Measurements from ENCODE around the gene TGFBR2.

The TGFBR2 gene

DNA sequence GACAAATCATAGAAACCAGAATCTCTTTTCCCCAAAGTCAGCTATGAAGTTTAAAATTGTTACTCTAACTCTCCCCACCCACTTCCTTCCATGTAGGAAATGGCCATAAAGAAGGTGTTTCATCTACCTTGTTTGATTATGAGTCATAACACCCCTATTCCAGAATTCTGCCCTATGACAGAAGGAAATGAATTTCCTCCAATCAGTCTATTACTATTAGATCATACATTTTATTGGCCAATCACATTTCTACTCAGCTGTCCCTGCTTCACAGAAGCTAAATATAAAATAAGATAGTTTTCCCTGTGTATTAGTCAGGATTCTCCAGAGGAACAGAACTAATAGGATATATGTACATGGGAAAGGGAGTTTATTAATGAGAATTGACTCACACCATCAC is 102.1 kb downstream of the TGFBR2 start:
- DNase-seq: no peak

DNA sequence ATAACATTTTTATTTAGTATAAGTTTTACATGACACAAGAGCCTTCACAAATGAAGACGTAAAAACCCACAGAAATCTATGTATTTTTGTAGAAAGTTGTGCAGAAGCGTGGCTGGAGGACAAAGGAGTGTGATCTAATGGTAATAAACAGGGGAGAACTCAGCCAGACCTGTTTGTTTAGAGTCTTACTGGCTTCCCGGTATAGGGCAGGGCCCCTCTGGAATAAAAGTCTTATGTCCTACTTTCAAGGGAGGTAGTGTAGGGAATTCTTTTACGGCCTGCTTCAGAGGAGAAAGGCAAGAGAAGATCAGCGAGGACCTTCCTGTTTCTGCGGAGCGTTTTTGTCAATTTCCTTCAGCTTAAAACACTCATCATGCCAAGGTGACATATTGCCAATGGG is 103.6 kb downstream of the TGFBR2 start:
- no peak for DNase-seq

DNA sequence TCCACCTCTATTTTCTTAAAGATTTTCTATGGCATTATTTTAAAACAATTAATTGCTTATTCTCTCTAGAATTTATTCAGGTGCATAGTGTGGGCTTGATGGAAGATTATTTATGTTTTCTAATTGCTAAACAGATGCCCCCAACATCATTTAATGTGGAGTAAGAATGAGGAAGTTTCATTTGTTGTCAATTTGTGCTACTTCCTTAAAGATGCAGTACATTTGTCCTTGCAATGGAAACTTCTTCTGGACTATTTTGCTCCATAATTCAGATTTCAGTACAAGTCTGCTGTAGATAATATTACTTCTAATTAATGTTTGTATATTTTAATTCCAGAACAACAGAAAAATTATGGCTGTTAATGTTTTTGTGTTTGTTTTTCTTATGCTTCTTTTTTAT is 104.8 kb downstream of the TGFBR2 start:
- no peak for DNase-seq

DNA sequence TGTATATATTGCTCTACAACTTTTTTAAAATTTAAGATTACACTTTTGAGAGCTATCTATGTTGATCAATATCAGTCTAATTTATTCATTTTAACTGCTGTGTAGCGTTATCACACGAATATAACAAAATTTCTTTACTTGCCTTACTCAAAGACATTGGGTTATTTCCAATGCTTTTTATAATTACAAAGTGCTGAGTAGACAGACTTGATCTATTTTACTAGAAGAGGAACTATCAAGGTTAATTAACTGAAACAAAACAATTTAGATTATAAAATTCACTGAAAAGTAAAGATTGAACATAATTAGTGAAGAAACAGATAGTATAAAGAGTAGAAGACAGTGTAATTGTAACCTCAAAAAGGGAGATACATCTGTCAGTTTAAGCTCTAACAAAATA is 105.5 kb downstream of the TGFBR2 start:
- DNase-seq: no peak

DNA sequence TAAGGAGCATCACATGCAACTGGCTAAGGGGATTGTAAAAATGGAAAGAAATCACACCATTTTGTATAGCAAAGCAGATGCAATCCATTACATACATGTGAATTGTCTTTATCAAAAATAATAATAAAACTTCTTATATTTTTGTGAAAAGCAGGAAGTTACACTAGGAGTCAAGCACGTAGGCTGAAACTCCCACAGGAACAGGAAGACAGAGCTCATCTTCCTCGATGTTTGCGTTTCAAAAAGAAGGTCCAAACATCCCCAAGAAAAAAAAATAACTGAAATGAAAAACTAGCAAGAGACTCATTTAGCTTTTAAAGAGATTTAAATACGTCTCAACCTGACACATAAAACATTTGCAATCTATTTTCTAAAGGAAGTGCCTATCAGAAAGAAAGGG is 106.6 kb downstream of the TGFBR2 start:
- DNase-seq: no peak

DNA sequence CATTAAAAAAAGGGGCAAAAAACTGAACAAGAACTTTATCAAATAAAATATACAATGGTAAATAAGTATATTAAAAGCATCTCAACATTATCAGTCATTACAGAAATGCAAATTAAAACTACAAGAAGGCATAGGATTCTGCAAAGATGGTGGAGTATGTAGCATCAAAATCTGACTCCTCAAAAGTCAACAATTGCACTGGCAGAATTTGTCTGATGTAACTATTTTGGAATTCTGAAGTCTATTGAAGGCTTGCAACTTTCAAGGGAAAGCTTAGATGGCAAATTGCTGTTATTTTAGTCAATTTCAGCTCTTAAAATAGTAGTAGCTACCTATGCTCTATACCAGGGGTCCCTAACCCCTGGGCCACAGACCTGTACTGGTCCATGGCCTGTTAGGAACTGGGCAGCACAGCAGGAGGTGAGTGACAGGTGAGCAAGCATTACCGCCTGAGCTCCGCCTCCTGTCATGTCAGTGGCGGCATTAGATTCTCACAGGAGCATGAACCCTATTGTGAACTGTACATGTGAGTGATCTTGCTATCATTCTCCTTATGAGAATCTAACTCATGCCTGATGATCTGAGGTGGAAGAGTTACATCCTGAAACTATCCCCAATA is 107.6 kb downstream of the TGFBR2 start:
- no peak for DNase-seq

DNA sequence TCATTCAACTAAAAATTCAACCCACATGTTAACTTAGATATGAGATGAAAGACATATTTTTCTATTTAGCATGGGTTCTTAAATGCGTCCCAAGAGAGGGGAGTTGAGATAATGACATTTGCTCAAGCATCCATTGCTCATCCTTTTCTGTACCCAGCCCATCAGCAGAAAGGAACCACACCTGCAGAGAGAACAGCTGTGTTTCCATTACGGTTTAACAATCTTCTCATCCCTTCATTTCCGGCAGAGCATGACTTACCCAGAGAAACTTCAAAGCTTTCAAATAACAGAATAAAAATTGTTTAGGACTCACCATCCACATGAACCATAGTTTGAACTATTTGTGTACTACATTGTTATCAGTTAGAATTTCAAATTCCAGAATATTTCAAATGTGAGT is 113.1 kb downstream of the TGFBR2 start:
- no peak for DNase-seq

DNA sequence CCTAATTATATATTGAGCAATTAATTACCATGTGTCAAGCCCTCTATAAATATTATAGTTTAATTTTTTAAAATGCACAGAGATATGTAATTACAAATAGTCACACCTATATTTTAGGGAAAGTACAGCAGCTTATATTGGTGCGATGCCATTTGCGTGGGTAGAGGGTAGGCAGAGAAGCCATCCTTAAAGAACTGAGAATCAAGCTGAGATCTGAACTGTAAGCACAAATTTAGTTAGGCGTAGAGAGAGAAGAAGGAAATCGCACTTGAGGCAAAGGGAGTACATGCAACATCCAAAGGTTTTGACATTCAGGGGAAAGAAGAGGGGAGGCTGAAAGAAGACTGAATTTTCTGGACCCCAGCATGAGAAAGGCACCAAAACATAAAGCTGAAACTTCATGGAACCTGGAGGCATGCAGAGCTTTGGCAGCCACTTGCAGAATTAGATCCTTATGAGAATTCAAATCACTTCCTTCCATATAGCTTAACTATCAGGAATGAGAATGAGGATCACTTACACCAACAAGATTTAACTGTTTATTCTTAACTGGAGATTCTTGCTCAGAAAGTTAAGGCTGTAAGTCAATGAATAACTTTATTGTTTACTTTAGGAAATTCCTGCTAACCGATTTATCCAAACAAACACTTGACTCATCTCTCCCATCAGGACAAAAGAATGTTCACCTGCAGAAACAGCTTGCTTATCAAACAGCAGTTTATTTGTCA is 114.3 kb downstream of the TGFBR2 start:
- no peak for DNase-seq

DNA sequence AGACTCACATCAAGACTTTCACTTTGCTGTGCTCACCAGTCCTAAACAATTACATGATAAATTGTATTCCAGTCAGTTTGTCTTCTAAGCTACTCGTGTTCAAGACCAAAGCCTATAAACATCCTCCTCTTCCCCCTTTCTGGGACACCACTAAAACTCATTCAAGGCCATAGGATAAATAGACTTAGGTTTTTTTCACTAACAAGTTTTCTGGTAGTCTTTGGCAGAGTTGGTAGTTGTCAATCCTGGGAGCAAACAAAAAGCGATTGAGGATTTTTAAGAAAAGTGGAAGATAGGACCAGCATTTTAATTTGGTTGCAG is 114.9 kb downstream of the TGFBR2 start:
- no peak for DNase-seq

DNA sequence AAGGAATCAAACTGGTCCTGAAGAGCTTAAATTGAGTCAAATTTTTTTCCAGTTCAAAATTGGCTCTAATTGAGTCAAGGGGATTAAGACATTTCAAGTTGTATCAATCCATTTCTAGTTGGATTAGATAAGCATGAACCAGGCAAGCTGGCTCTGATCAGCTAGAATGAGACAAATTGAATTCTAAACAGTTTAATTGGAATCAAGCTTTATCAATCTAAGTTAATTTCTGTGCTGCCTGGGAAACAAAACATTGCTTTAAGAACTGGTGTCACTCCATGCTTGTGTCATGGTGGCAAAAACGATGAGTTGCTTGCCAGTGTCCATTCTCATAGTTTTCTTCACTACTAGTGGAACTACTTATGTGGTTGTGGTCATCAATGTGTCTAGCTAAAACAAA is 116.8 kb downstream of the TGFBR2 start:
- no peak for DNase-seq

DNA sequence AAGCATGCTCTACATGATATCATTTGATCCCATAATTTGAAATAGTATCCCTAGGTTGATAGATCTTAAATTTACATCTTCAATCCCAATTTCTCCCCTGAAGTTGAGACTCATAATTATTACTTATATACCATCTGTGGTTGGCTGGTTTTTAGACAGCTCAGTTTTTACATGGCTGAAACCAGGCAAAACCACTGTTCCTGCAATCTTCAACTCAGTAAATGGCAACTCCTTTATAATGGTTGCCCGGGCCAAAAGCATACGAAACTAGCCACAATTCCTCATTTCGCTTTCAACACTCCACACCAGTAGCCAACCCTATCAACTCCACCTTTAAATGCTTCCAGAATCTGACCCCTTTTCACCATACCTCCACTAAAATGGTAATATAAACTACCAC is 118.5 kb downstream of the TGFBR2 start:
- no peak for DNase-seq

DNA sequence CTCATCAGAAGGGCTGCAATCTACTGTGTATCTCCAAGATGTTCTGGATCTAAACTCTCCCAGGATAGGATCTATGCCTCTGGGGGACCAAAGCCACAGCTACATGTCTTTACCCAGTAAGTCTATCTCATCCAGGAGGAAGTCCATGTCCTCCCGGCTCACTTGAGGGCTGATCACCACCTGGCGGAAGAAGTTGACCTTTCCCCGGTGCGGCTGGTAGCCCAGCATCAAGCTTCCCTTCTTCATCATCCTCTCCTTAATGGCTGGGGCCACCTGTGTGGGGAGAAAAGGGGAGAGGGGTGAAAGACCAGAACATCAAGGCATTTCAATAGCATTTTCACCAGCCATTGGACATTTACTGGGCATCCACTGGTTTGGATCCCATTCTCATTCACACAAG is 121.7 kb downstream of the TGFBR2 start:
- no peak for DNase-seq

DNA sequence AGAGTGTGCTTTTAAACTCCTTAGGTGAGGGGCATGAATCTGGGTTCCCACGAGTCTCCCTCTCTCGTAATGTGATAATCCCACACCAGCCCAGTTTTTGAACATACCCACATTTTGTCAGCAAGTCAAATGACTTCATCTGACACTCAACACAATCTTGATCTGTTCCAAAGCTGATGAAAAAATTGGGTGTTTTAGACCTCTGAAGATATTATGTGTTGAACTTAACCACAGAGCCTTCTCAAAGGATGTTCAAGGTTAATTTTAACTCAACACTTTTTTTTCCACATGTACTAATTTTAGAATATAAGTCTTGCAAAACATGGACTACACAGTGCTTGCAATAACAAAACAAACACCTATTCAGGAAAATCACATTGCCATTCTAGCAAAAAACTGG is 123.1 kb downstream of the TGFBR2 start:
- DNase-seq: no peak

DNA sequence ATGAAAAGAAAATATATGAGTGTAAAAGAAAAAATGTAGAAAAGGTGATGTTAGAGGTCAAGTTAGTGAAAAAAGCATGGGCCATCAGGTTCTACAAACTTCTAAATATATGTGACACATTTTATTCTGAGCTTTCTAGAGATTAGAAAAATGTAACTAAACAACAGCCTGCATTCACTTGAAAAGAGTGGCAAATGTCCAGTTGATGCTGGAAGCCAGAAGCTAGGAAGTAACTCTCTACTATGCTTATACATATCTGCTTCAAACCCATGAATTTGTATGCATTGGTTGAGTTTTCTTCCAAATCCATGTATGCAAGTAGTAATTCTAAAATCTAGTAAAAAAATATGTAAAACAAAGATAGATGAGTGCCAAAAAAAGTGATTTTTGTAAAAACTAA is 123.5 kb downstream of the TGFBR2 start:
- no peak for DNase-seq

DNA sequence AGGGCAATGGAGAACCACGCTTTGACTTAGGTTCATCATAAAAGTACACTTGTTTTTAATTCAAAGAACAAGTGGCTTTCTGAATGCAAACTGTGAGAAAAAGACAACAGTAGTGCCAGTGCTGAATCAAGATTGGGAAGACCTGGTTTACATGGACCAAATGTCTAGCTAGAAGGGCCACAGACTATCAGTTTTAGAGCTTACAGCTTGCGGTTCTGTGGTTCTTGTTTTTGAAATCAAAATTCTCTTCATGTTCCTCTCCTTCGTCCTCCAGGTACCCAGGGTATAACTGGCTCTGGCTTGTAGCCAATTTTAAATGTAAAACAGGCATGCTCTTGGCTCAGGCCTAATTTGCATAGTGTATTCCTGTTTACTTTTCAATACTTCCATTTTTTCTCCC is 124.6 kb downstream of the TGFBR2 start:
- DNase-seq: no peak

DNA sequence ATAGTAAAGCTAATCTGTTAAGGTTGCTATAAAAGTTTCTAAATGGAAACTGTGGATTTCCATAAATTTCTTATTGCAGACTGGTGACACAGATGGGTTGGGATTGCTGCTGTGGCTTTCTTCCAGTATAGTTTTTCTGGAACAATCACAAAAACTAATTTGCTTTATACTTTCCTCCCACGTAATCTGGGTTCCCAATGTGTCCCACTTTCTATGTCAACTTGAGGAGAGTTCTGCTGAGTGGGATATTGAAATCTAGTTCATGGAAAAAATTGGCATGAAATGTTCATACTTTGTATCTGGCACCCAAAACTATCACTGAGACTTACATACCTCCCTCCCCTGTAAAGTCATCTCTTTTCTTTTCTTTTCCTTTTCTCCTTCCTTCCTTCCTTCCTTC is 126.8 kb downstream of the TGFBR2 start:
- DNase-seq: no peak

DNA sequence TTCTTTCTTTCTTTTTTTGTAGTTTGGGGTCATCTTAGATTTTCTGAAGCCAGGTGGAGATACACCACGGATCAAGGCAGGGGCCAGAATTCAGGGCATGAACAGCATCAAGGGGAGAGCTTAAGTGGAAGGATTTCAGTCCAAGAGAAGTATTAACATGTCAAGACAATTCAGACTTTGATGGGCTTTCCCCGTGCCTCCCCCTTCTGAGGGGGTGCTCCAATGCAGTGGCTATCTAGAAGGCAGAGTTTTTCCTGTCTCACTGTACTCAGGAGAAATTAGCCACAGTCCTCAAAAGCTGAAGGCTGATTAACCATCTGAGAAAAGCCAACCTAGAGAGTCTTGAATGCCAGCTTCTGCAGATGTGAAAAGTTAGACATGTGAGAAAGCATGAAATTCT is 127.3 kb downstream of the TGFBR2 start:
- no peak for DNase-seq

DNA sequence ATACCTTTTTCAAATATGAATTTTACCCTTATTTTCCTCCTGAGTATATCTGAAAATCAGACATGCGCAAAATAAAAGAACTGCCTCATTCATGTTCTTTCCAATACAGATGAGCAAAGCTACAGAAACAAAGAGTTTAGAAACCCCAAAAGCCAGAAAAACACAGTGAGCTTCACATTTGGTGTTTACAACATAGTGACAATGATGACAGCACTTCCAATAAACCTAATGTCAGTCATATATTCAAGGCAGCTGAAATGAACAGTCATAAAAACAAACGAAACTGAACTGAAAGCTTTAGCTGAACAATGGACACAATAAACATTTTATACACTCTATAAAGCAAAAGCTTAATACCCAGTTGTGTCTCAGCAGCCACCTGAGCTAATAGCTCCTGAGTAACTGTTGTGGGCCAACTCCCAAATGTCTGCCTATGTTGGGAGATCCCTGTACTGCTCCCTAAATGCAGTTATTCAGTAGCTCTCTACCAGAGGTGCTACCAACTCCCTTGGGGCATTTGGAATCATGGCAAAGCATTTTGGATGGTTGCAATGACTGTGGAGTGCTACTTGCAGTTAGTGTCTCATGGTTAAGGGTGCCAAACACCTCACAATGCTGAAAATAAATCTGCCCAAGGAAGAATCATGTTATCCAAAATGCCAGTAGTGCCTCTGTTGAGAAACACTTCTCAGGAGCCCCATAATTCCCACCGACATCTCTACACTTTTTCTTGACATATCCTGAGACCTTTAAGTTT is 131.5 kb downstream of the TGFBR2 start:
- no peak for DNase-seq

DNA sequence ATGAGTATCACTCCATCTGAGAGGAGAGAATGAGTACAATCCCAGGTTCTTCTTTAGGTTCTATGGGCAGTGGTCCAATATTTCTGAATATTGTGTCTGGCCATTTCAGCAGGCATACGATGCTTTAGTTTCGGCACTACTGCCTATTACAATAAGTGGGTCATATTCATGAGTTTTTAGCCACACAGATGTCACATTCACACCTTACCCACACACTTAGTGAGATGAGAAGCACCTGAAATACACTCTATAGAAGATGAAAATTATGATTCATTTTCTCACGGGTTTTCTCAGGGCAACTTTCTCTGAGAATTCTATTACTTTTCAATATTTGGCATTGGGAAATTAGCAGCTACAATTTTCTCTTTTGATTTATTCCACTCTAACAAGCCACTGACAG is 132.2 kb downstream of the TGFBR2 start:
- DNase-seq: no peak

DNA sequence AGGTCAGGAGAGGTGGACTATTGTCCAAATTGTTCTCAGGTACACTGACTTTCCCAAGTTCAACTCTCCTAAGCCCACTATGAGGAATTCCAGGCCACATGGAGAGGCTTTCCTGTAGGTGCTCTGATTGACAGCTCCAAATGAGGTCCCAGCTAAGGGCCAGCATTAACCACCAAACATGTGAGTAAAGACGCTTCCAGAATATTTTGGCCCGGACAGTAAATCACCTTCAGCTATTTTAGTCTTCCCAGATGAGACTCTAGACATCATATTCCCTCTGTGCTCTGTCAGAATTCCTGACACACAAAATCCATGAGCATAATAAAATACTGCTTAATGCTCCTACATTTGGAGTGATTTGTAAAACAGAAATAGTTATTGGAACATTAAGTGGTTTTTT is 135.5 kb downstream of the TGFBR2 start:
- DNase-seq: no peak

DNA sequence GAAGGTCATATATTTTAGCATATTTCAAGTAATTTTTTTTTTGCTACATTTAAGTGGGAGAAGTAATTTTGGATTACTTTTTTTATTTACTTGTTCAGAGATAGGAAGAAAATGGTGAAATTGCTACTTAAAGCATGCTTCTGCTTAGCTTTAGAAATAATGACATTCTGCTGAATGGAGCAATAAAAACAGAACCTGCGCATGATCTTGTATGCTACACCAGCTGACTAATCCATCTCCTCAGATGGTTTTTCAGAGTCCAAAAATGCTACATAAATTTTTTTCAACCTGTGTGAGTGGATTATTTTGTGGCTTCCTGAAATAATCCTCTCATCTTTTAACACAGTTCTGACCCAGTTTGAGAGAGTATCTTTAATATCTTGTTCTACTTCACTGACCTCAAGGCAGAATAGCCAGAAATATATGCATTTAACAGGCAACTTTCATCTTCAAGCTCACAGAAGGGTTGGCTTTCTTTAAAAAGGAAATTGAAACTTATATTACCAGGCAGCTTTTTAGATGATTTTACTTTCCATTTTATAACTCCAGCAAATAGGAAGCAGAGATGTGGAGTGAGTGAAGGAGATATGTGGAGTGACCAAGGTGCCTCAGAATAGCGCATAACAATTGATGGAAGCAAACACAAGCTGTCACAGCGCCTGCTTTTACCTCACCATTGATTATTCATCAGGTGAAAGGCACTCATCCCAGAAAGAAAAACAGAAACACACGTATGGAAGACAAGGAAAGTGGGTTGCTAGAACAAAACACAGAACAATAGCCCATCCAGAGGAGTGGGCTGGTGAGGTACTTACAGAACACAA is 136.6 kb downstream of the TGFBR2 start:
- DNase-seq: no peak

Measured in amygdala (tissue), 56 donors.